A549 (cell line): ENCODE measurements around the gene CLEC3A. TPM values are rescaled to one million over a fixed set of nuclear protein-coding genes. Genes with fewer than 3 reads are reported as not detected.

Source experiments
- ATAC-seq, 2 experiments: fragments of 200-7000 bp in 1 of 2; fragments of >200 bp in 1 of 2; cut with Nextera tagmentation in 1 of 2; cut with Tn5 transposase in 1 of 2; 3 replicates each; pipeline versions ENCODE4 v1.8.0 to v1.9.1; 2018 to 2020; ENCODE audit warnings: mild to moderate bottlenecking in 1 of 2, moderate library complexity in 1 of 2
- CTCF ChIA-PET: fragments of 300-600 bp; sonication (Branson Sonifier 250); formaldehyde crosslinking; extraction: SDS; loops from one replicate; lab custom pipeline; 2021; ENCODE audit warnings: antibody characterized with exemption, inconsistent platforms; lab: Yijun Ruan, JAX
- POLR2A ChIA-PET: fragments of 350-600 bp; formaldehyde crosslinking; extraction: SDS; loops from one replicate; lab custom pipeline; 2021; ENCODE audit warnings: antibody characterized with exemption, inconsistent platforms; lab: Yijun Ruan, JAX
- DNase-seq, 2 experiments: peaks; one replicate each; pipeline versions ENCODE4 v3.0.0 to v3.0.0-alpha.2; 2011 to 2016; ENCODE audit warnings: low read depth in 1 of 2, low spot score in 1 of 2
- FAIRE-seq: peaks from 2 replicates; lab custom pipeline; 2011; peaks lifted over from hg19 to GRCh38; lab: Jason Lieb, UNC
- H3K27ac ChIP-seq, 2 experiments: fragments of >200 bp; sonication (Bioruptor Twin); formaldehyde crosslinking; 3 replicates each; pipeline ENCODE4 v1.5.1; 2016 to 2017
- H3K4me1 ChIP-seq: fragments of >200 bp; sonication (Bioruptor Twin); formaldehyde crosslinking; 3 replicates; pipeline ENCODE4 v1.6.1; 2016
- H3K4me2 ChIP-seq: fragments of >200 bp; sonication (Bioruptor Twin); formaldehyde crosslinking; 3 replicates; pipeline ENCODE4 v1.6.1; 2016
- H3K4me3 ChIP-seq: fragments of >200 bp; sonication (Bioruptor Twin); formaldehyde crosslinking; 3 replicates; pipeline ENCODE4 v1.5.1; 2016
- H3K9me3 ChIP-seq: fragments of >200 bp; sonication (Bioruptor Twin); formaldehyde crosslinking; 3 replicates; pipeline ENCODE4 v1.6.1; 2016
- ATOH8 ChIP-seq: fragments of 250-450 bp; sonication (Bioruptor Pico); IDR thresholded peaks from 2 replicates; pipeline ENCODE4 v1.5.0; 2020; ENCODE audit warnings: low read depth, mild to moderate bottlenecking, moderate library complexity
- CBX2 ChIP-seq: fragments of 200-600 bp; sonication (generic); IDR thresholded peaks from 2 replicates; pipeline ENCODE4 v1.6.1; 2016; ENCODE audit warnings: low read depth, mild to moderate bottlenecking, borderline replicate concordance
- CBX8 ChIP-seq: fragments of 200-600 bp; sonication (generic); IDR thresholded peaks from 2 replicates; pipeline ENCODE4 v1.6.1; 2016
- CEBPB ChIP-seq, 2 experiments: fragments of >200 bp in 1 of 2; sonication (Bioruptor Twin) in 1 of 2; formaldehyde crosslinking in 1 of 2; IDR thresholded peaks; 2 replicates each; pipeline ENCODE4 v1.6.1; 2012 to 2016
- CHD2 ChIP-seq: fragments of 150-350 bp; IDR thresholded peaks from 2 replicates; pipeline ENCODE4 v1.6.1; 2014; ENCODE audit warnings: low read length; ENCODE audit not compliant: partially characterized antibody
- CHD4 ChIP-seq: fragments of 200-600 bp; sonication (generic); IDR thresholded peaks from 2 replicates; pipeline ENCODE4 v1.6.1; 2016; ENCODE audit warnings: antibody characterized with exemption, mild to moderate bottlenecking, borderline replicate concordance
- EHF ChIP-seq: fragments of 250-450 bp; sonication (Bioruptor Pico); IDR thresholded peaks from 2 replicates; pipeline ENCODE4 v1.5.0; 2020; ENCODE audit warnings: mild to moderate bottlenecking
- FOXS1 ChIP-seq: fragments of 250-450 bp; sonication (Bioruptor Pico); IDR thresholded peaks from 2 replicates; pipeline ENCODE4 v1.5.0; 2020; ENCODE audit warnings: mild to moderate bottlenecking, moderate library complexity
- GATA3 ChIP-seq: IDR thresholded peaks from 2 replicates; pipeline ENCODE4 v1.6.1; 2012; ENCODE audit warnings: borderline replicate concordance
- HDAC2 ChIP-seq: fragments of 200-600 bp; sonication (generic); IDR thresholded peaks from 2 replicates; pipeline ENCODE4 v1.6.1; 2016
- HMGXB4 ChIP-seq: fragments of 250-450 bp; sonication (Bioruptor Pico); IDR thresholded peaks from 2 replicates; pipeline ENCODE4 v1.5.0; 2021; ENCODE audit warnings: mild to moderate bottlenecking, moderate library complexity, borderline replicate concordance
- HOXA7 ChIP-seq: fragments of 250-450 bp; sonication (Bioruptor Pico); IDR thresholded peaks from 2 replicates; pipeline ENCODE4 v1.5.0; 2020; ENCODE audit warnings: mild to moderate bottlenecking, moderate library complexity
- HOXB5 ChIP-seq: fragments of 250-450 bp; sonication (Bioruptor Pico); IDR thresholded peaks from 2 replicates; pipeline ENCODE4 v1.5.0; 2020; ENCODE audit warnings: mild to moderate bottlenecking, moderate library complexity
- MYC ChIP-seq: IDR thresholded peaks from 2 replicates; pipeline ENCODE4 v1.6.1; 2012; ENCODE audit warnings: mild to moderate bottlenecking, inconsistent platforms, low read length, improper control_type of control experiment, borderline replicate concordance
- NFE2L2 ChIP-seq: fragments of 150-350 bp; conservative IDR thresholded peaks from 2 replicates; pipeline ENCODE4 v1.6.1; 2014; ENCODE audit warnings: low read length
- NPAS2 ChIP-seq: fragments of 250-450 bp; sonication (Bioruptor Pico); IDR thresholded peaks from 2 replicates; pipeline ENCODE4 v1.8.0; 2022; ENCODE audit warnings: mild to moderate bottlenecking, moderate library complexity, borderline replicate concordance
- PBX3 ChIP-seq: IDR thresholded peaks from 2 replicates; pipeline ENCODE4 v1.6.1; 2012
- PHF8 ChIP-seq: fragments of 200-600 bp; sonication (generic); IDR thresholded peaks from 2 replicates; pipeline ENCODE4 v1.6.1; 2016; ENCODE audit warnings: low read depth, mild to moderate bottlenecking, antibody characterized with exemption, moderate library complexity, borderline replicate concordance
- RCOR1 ChIP-seq: fragments of 150-350 bp; IDR thresholded peaks from 2 replicates; pipeline ENCODE4 v1.6.1; 2014; ENCODE audit warnings: antibody characterized with exemption, low read length, low read depth
- RNF2 ChIP-seq: fragments of 200-600 bp; sonication (generic); IDR thresholded peaks from 2 replicates; pipeline ENCODE4 v1.6.1; 2016; ENCODE audit warnings: low read depth, mild to moderate bottlenecking, antibody characterized with exemption, moderate library complexity, borderline replicate concordance
- SMC3 ChIP-seq: fragments of >200 bp; sonication (Bioruptor Twin); formaldehyde crosslinking; IDR thresholded peaks from 3 replicates; pipeline ENCODE4 v1.6.1; 2018; ENCODE audit warnings: inconsistent platforms
- TFCP2L1 ChIP-seq: fragments of 250-450 bp; sonication (Bioruptor Pico); IDR thresholded peaks from 2 replicates; pipeline ENCODE4 v1.5.0; 2021; ENCODE audit warnings: mild to moderate bottlenecking
- TP53 ChIP-seq: fragments of 250-450 bp; sonication (Bioruptor Pico); IDR thresholded peaks from 2 replicates; pipeline ENCODE4 v1.5.0; 2021; ENCODE audit warnings: mild to moderate bottlenecking, moderate library complexity
- ZFP36 ChIP-seq: fragments of 450-650 bp; IDR thresholded peaks from 2 replicates; pipeline ENCODE4 v1.6.1; 2014; ENCODE audit warnings: borderline replicate concordance; ENCODE audit not compliant: partially characterized antibody
- ZNF302 ChIP-seq: fragments of 250-450 bp; sonication (Bioruptor Pico); IDR thresholded peaks from 2 replicates; pipeline ENCODE4 v1.9.0; 2021; ENCODE audit warnings: inconsistent platforms, mild to moderate bottlenecking, moderate library complexity
- ZSCAN20 ChIP-seq: fragments of 250-450 bp; sonication (Bioruptor Pico); IDR thresholded peaks from 2 replicates; pipeline ENCODE4 v1.8.0; 2022; ENCODE audit warnings: mild to moderate bottlenecking, moderate library complexity
- WGBS: methylation state at CpG from one replicate; pipeline ENCODE4 v1.1.6; 2017; ENCODE audit errors: missing lambda C conversion rate; 5-methylcytosine and 5-hydroxymethylcytosine counted together
- polyA plus RNA-seq, 4 experiments: library from polyadenylated mRNA; depleted of rRNA in 3 of 4; stranded (reverse); fragments of >200 nt; fragmentation: RNase III in 1 of 4; extraction: RNeasy Plus Mini Kit Qiagen cat#74134 plus additional on column Dnase treatment in 1 of 4; gene quantifications; 2 replicates in 3 of 4; 3 replicates in 1 of 4; pipeline ENCODE4 v1.2.3, GENCODE V29; 2011 to 2017

The CLEC3A gene
- polyA plus RNA-seq, 2 of the 4 experiments (the other 2 are of a cell fraction): not detected

GRCh38 chr16:78034530-78034929 lies 12.2 kb downstream of the CLEC3A start:
- CTCF ChIA-PET: no interaction called here
- H3K4me2 ChIP-seq: no peak overlapping the region
- WGBS: 2% methylated on average over 2 of the region's 2 CpGs
- FAIRE-seq: no peak
- H3K27ac ChIP-seq: no peak overlapping the region
- H3K9me3 ChIP-seq: no peaks in the 10 kb centered on the region
- DNase-seq: no peak
- POLR2A ChIA-PET: no interaction called here
- TF ChIP-seq HOXB5 (CRISPR knock-in tag): no peak
- TF ChIP-seq TFCP2L1: no peak
- TF ChIP-seq CBX2: no peak
- no peak for TF ChIP-seq NFE2L2
- TF ChIP-seq SMC3: no peak
- no peak for TF ChIP-seq ZSCAN20 (CRISPR knock-in tag)
- TF ChIP-seq GATA3: no peak
- no peak for TF ChIP-seq NPAS2 (CRISPR knock-in tag)
- no peak for TF ChIP-seq ATOH8
- TF ChIP-seq, all 56 proteins: peak for 0
- no peak overlapping the region for H3K4me3 ChIP-seq
- no peaks in the 10 kb centered on the region for H3K4me1 ChIP-seq
- ATAC-seq: no peak

- TF ChIP-seq HDAC2 (no peak), HMGXB4 (CRISPR knock-in tag) (no peak), PHF8 (no peak), FOXS1 (CRISPR knock-in tag) (no peak), ZNF302 (CRISPR knock-in tag) (no peak), MYC (no peak), EHF (no peak), CBX8 (no peak), CHD2 (no peak), ATOH8 (no peak), CHD4 (no peak)
- Histone ChIP-seq H3K4me2 (no peak overlapping the region), H3K27ac (no peak overlapping the region), H3K9me3 (no peaks in the 10 kb centered on the region), H3K4me1 (no peaks in the 10 kb centered on the region), H3K4me3 (no peak overlapping the region)
- WGBS: 11% methylated on average over 2 of the region's 2 CpGs
- ChIA-PET POLR2A (no interaction called here), CTCF (interaction anchor here (1.6 kb wide), 1 partner anchor 8 kb away, joined by 4 read pairs; no protein-coding TSS in a partner anchor)
- no peak for ATAC-seq
- no peak for DNase-seq
- FAIRE-seq: no peak
These were observed 12.7 kb downstream of the CLEC3A start for GRCh38 chr16:78035012-78035411.

GRCh38 chr16:78040396-78040795 lies 18.0 kb downstream of the CLEC3A start:
- no peak for TF ChIP-seq CEBPB (IDR thresholded peaks at IDR 0.05)
- no peak for TF ChIP-seq HOXA7
- TF ChIP-seq ZFP36: no peak
- TF ChIP-seq HOXB5 (CRISPR knock-in tag): no peak
- TF ChIP-seq PBX3: no peak
- no peak for TF ChIP-seq PHF8
- TF ChIP-seq RCOR1: no peak
- no peak for TF ChIP-seq RNF2
- TF ChIP-seq TP53 (CRISPR knock-in tag): no peak
- no peak for TF ChIP-seq NFE2L2
- DNase-seq: no peak
- ChIA-PET CTCF (interaction anchor here (0.5 kb wide), 1 partner anchor 17 kb away, joined by 4 read pairs; no protein-coding TSS in a partner anchor), POLR2A (no interaction called here)
- H3K27ac ChIP-seq: no peak overlapping the region
- ATAC-seq: no peak
- H3K9me3 ChIP-seq: no peaks in the 10 kb centered on the region
- H3K4me2 ChIP-seq: no peak overlapping the region
- FAIRE-seq: no peak
- H3K4me3 ChIP-seq: no peak overlapping the region
- no peaks in the 10 kb centered on the region for H3K4me1 ChIP-seq
